ENCODE data around the gene HRH2.

DNA sequence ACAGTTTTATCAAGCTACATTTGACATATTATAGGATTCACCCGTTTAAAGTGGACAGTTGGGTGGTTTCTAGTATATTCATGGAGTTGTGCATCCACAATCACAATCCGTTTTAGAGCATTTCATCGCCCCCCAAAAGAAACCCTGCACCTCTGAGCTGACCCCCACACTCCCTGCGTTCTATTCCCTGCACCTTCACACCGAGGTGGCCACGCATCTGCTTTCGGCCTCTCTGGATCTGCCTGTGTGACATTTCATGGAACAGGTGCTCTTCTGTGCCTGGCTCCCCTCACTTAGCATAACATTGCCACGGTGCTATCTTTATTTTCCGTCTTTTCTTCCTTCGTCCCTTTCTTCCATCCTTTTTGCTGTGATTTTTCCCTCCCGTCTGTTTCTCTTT is 32.7 kb downstream of the HRH2 start:
- TF ChIP-seq GATA3 (IDR thresholded peaks at IDR 0.05; ENCODE audit: low read depth, low read length) (no peak), GATA2 (IDR thresholded peaks at IDR 0.05; ENCODE audit: low read depth, low read length) (no peak)
